ENCODE data around the gene TICRR. TPM values are rescaled to one million over a fixed set of nuclear protein-coding genes. Genes with fewer than 3 reads are reported as not detected.

The TICRR gene
- total RNA-seq, 4 donors from 2014 or later, result not detected

- ATAC-seq (no peak), DNase-seq (no peak)
- no peaks in the 10 kb centered on the region for H3K9me3 ChIP-seq
- no peaks in the 10 kb centered on the region for H3K27me3 ChIP-seq
- H3K4me3 ChIP-seq, result no peak overlapping the region
- H3K36me3 ChIP-seq, result no peaks in the 10 kb centered on the region
- in situ Hi-C loops (cut with MboI; ENCODE audit: low sequenced_read_pairs in 4 of 4) (no loop called here), intact Hi-C loops (cut with DNase I; ENCODE audit: low total_unique reads) (no loop called here)
- no peak overlapping the region for H3K27ac ChIP-seq
- no peaks in the 10 kb centered on the region for H3K4me1 ChIP-seq
- TF ChIP-seq POLR2A (IDR thresholded peaks at IDR 0.05) (no peak), CTCF (IDR thresholded peaks at IDR 0.05 in 4 of 5, conservative IDR thresholded peaks at IDR 0.05 in 1 of 5) (no peak)
Observed at GRCh38 chr15:89623165-89623564, 47.9 kb downstream of the TICRR start.

GRCh38 chr15:89625716-89626115 is 50.4 kb downstream of the TICRR start:
- no peaks in the 10 kb centered on the region for H3K27me3 ChIP-seq
- no peaks in the 10 kb centered on the region for H3K4me1 ChIP-seq
- H3K9me3 ChIP-seq, result no peaks in the 10 kb centered on the region
- in situ Hi-C loops (cut with MboI; ENCODE audit: low sequenced_read_pairs in 4 of 4) (no loop called here), intact Hi-C loops (cut with DNase I; ENCODE audit: low total_unique reads) (no loop called here)
- ATAC-seq, result no peak
- H3K36me3 ChIP-seq, result no peaks in the 10 kb centered on the region
- TF ChIP-seq POLR2A (IDR thresholded peaks at IDR 0.05) (no peak), CTCF (IDR thresholded peaks at IDR 0.05 in 4 of 5, conservative IDR thresholded peaks at IDR 0.05 in 1 of 5) (no peak)
- H3K4me3 ChIP-seq, result no peak overlapping the region
- no peak for DNase-seq
- H3K27ac ChIP-seq, result no peak overlapping the region

- H3K9me3 ChIP-seq, result no peaks in the 10 kb centered on the region
- no peak overlapping the region for H3K4me3 ChIP-seq
- no peak overlapping the region for H3K27ac ChIP-seq
- no peaks in the 10 kb centered on the region for H3K27me3 ChIP-seq
- no peak for ATAC-seq
- no peak for DNase-seq
- no peaks in the 10 kb centered on the region for H3K36me3 ChIP-seq
- no peak for TF ChIP-seq POLR2A (IDR thresholded peaks at IDR 0.05)
- TF ChIP-seq CTCF (IDR thresholded peaks at IDR 0.05 in 4 of 5, conservative IDR thresholded peaks at IDR 0.05 in 1 of 5), result no peak
- H3K4me1 ChIP-seq, result no peaks in the 10 kb centered on the region
- in situ Hi-C loops (cut with MboI; ENCODE audit: low sequenced_read_pairs in 4 of 4) (no loop called here), intact Hi-C loops (cut with DNase I; ENCODE audit: low total_unique reads) (no loop called here)
Observed at GRCh38 chr15:89627256-89627970, 52.1 kb downstream of the TICRR start.

GRCh38 chr15:89628301-89628700 is 53.0 kb downstream of the TICRR start:
- DNase-seq, result no peak
- ATAC-seq, result no peak
- no peak for TF ChIP-seq POLR2A (IDR thresholded peaks at IDR 0.05)
- no peak for TF ChIP-seq CTCF (IDR thresholded peaks at IDR 0.05 in 4 of 5, conservative IDR thresholded peaks at IDR 0.05 in 1 of 5)
- H3K4me1 ChIP-seq, result no peaks in the 10 kb centered on the region
- H3K27ac ChIP-seq, result no peak overlapping the region
- in situ Hi-C loops (cut with MboI; ENCODE audit: low sequenced_read_pairs in 4 of 4) (no loop called here), intact Hi-C loops (cut with DNase I; ENCODE audit: low total_unique reads) (no loop called here)
- H3K27me3 ChIP-seq, result no peaks in the 10 kb centered on the region
- no peaks in the 10 kb centered on the region for H3K9me3 ChIP-seq
- no peaks in the 10 kb centered on the region for H3K36me3 ChIP-seq
- no peak overlapping the region for H3K4me3 ChIP-seq
